Measurements from ENCODE around the gene INIP.

GRCh38 chr9:112750016-112750763, 32.3 kb upstream of the INIP start, which contains the start of gene SNX30:
- TF ChIP-seq CTCF (IDR thresholded peaks at IDR 0.05) (peak in 3 of 12 donors; percentile 19 to 34 (median 33)), POLR2A (IDR thresholded peaks at IDR 0.05) (peak in 1 of 2 donors; percentile 83)

Measured in heart left ventricle (tissue), 13 donors.